Neural cell (in vitro differentiated cells): ENCODE results near the gene NRSN2.
"Not testable (repeated sequence)": the region's sequence is repeated elsewhere in the genome, so short reads cannot be mapped to it uniquely, and the experiment has no call there.

ENCODE experiments used
- EP300 ChIP-seq: fragments of 450-650 bp; conservative IDR thresholded peaks from 2 replicates; pipeline ENCODE4 v1.6.1; 2014; ENCODE audit warnings: antibody characterized with exemption, mild to moderate bottlenecking, moderate library complexity; ENCODE audit not compliant: poor library complexity, severe bottlenecking
- EZH2 ChIP-seq: fragments of 200-600, 300-800 bp; shearing (Covaris generic), sonication (generic); IDR thresholded peaks from 2 replicates; pipeline ENCODE4 v1.6.1; 2014; ENCODE audit warnings: antibody characterized with exemption, low read length, borderline replicate concordance, mild to moderate bottlenecking; ENCODE audit not compliant: insufficient read depth, poor library complexity, severe bottlenecking
- MXI1 ChIP-seq: fragments of 450-650 bp; conservative IDR thresholded peaks from 2 replicates; pipeline ENCODE4 v1.6.1; 2014; ENCODE audit warnings: antibody characterized with exemption, mild to moderate bottlenecking; ENCODE audit not compliant: poor library complexity, severe bottlenecking
- POLR2AphosphoS5 ChIP-seq: IDR thresholded peaks from 2 replicates; pipeline ENCODE4 v1.6.1; 2012
- RAD21 ChIP-seq: fragments of 450-650 bp; conservative IDR thresholded peaks from 2 replicates; pipeline ENCODE4 v1.6.1; 2014; ENCODE audit warnings: antibody characterized with exemption, mild to moderate bottlenecking, moderate library complexity
- SMC3 ChIP-seq: fragments of 450-650 bp; conservative IDR thresholded peaks from 2 replicates; pipeline ENCODE4 v1.6.1; 2014; ENCODE audit warnings: antibody characterized with exemption, mild to moderate bottlenecking, moderate library complexity; ENCODE audit not compliant: poor library complexity
- TF ChIP-seq, protein P1 (sequence below): fragments of 450-650 bp; IDR thresholded peaks from 2 replicates; pipeline ENCODE4 v1.5.1; 2014; ENCODE audit warnings: antibody characterized with exemption, mild to moderate bottlenecking, moderate library complexity; ENCODE audit not compliant: poor library complexity, severe bottlenecking
- TF ChIP-seq, protein P2 (sequence below): IDR thresholded peaks from 2 replicates; pipeline ENCODE4 v1.6.1; 2012; ENCODE audit warnings: borderline replicate concordance

DNA sequence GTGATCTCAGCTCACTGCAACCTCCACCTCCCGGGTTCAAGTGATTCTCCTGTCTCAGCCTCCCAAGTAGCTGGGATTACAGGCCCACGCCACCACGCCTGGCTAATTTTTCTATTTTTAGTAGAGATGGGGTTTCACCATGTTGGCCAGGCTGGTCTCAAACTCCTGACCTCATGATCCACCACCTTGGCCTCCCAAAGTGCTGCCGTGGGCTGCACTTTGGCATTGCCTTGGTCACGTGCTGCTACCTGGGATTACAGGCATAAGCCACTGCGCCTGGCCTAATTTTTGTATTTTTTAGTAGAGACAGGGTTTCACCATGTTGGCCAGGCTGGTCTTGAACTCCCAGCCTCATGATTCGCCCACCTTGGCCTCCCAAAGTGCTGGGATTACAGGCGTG is 39.7 kb downstream of the NRSN2 start:
- TF ChIP-seq, protein P1, sequence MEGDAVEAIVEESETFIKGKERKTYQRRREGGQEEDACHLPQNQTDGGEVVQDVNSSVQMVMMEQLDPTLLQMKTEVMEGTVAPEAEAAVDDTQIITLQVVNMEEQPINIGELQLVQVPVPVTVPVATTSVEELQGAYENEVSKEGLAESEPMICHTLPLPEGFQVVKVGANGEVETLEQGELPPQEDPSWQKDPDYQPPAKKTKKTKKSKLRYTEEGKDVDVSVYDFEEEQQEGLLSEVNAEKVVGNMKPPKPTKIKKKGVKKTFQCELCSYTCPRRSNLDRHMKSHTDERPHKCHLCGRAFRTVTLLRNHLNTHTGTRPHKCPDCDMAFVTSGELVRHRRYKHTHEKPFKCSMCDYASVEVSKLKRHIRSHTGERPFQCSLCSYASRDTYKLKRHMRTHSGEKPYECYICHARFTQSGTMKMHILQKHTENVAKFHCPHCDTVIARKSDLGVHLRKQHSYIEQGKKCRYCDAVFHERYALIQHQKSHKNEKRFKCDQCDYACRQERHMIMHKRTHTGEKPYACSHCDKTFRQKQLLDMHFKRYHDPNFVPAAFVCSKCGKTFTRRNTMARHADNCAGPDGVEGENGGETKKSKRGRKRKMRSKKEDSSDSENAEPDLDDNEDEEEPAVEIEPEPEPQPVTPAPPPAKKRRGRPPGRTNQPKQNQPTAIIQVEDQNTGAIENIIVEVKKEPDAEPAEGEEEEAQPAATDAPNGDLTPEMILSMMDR, result not testable (repeated sequence)
- not testable (repeated sequence) for TF ChIP-seq POLR2AphosphoS5, EP300, RAD21, MXI1, SMC3, EZH2
- TF ChIP-seq, protein P2, sequence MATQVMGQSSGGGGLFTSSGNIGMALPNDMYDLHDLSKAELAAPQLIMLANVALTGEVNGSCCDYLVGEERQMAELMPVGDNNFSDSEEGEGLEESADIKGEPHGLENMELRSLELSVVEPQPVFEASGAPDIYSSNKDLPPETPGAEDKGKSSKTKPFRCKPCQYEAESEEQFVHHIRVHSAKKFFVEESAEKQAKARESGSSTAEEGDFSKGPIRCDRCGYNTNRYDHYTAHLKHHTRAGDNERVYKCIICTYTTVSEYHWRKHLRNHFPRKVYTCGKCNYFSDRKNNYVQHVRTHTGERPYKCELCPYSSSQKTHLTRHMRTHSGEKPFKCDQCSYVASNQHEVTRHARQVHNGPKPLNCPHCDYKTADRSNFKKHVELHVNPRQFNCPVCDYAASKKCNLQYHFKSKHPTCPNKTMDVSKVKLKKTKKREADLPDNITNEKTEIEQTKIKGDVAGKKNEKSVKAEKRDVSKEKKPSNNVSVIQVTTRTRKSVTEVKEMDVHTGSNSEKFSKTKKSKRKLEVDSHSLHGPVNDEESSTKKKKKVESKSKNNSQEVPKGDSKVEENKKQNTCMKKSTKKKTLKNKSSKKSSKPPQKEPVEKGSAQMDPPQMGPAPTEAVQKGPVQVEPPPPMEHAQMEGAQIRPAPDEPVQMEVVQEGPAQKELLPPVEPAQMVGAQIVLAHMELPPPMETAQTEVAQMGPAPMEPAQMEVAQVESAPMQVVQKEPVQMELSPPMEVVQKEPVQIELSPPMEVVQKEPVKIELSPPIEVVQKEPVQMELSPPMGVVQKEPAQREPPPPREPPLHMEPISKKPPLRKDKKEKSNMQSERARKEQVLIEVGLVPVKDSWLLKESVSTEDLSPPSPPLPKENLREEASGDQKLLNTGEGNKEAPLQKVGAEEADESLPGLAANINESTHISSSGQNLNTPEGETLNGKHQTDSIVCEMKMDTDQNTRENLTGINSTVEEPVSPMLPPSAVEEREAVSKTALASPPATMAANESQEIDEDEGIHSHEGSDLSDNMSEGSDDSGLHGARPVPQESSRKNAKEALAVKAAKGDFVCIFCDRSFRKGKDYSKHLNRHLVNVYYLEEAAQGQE, result not testable (repeated sequence)
